Activated CD4-positive, alpha-beta memory T cell treated with anti-CD3 and anti-CD28 coated beads, Interleukin-2, amount 10 ng/mL, durations not matched to agents 7 days and 5 days (primary cell): ENCODE measurements around the gene MYOC. TPM values are rescaled to one million over a fixed set of nuclear protein-coding genes. Genes with fewer than 3 reads are reported as not detected.

ENCODE experiments used
- CTCF ChIA-PET: fragments of 350-600 bp; sonication (Branson Sonifier 250); formaldehyde crosslinking; loops from one replicate; lab custom pipeline; 2021; ENCODE audit warnings: antibody characterized with exemption, inconsistent platforms; lab: Charles Lee
- POLR2A ChIA-PET: fragments of 350-600 bp; sonication (Branson Sonifier 250); formaldehyde crosslinking; loops from one replicate; lab custom pipeline; 2021; ENCODE audit warnings: antibody characterized with exemption; lab: Charles Lee
- DNase-seq: peaks from one replicate; pipeline ENCODE4 v3.0.0-alpha.2; 2020
- H3K27ac Mint-ChIP-seq: one replicate; pipeline ENCODE4 v1.8.0; 2021; ENCODE audit warnings: mild to moderate bottlenecking, mixed read lengths
- H3K27me3 Mint-ChIP-seq: one replicate; pipeline ENCODE4 v1.8.0; 2021; ENCODE audit warnings: mixed read lengths
- H3K36me3 Mint-ChIP-seq: one replicate; pipeline ENCODE4 v1.8.0; 2021; ENCODE audit warnings: low read depth, mixed read lengths
- H3K4me1 Mint-ChIP-seq: one replicate; pipeline ENCODE4 v1.8.0; 2021; ENCODE audit warnings: mixed read lengths
- H3K4me3 Mint-ChIP-seq: one replicate; pipeline ENCODE4 v1.8.0; 2021; ENCODE audit warnings: mild to moderate bottlenecking, mixed read lengths
- H3K9me3 Mint-ChIP-seq: one replicate; pipeline ENCODE4 v1.8.0; 2021; ENCODE audit warnings: mixed read lengths
- total RNA-seq, 2 experiments: library from RNA; stranded (reverse); gene quantifications; one replicate each; pipeline ENCODE4 v1.2.3, GENCODE V29; 2021

The MYOC gene
- total RNA-seq, 2 experiments from 2014 or later: not detected

- Mint-ChIP-seq H3K4me1 (no peaks in the 10 kb centered on the region), H3K4me3 (no peak overlapping the region), H3K27ac (no peak overlapping the region), H3K9me3 (no peaks in the 10 kb centered on the region), H3K27me3 (no peaks in the 10 kb centered on the region), H3K36me3 (peaks cover 45% of the 10 kb centered on the region)
- POLR2A ChIA-PET: interaction anchor here (0.9 to 1.2 kb wide), 3 partner anchors 10 to 143 kb away, joined by 3 to 4 read pairs (median 4); partner anchors contain the start of gene PRRC2C
- DNase-seq: no peak
- CTCF ChIA-PET: no interaction called here
Measured at GRCh38 chr1:171595324-171595723, 57.2 kb downstream of the MYOC start.

- H3K36me3 Mint-ChIP-seq: peaks cover 69% of the 10 kb centered on the region
- H3K27me3 Mint-ChIP-seq: no peaks in the 10 kb centered on the region
- CTCF ChIA-PET: no interaction called here
- no peak for DNase-seq
- POLR2A ChIA-PET: interaction anchor here (0.7 kb wide), 1 partner anchor 105 kb away, joined by 3 read pairs; the partner anchor contains the start of gene PRRC2C
- no peaks in the 10 kb centered on the region for H3K9me3 Mint-ChIP-seq
- H3K4me1 Mint-ChIP-seq: peaks cover 12% of the 10 kb centered on the region
- H3K27ac Mint-ChIP-seq: no peak overlapping the region
- no peak overlapping the region for H3K4me3 Mint-ChIP-seq
Measured at GRCh38 chr1:171590022-171590421, 62.5 kb downstream of the MYOC start.

GRCh38 chr1:171588230-171588629 lies 64.3 kb downstream of the MYOC start:
- Mint-ChIP-seq H3K36me3 (peaks cover 78% of the 10 kb centered on the region), H3K4me3 (no peak overlapping the region), H3K9me3 (no peaks in the 10 kb centered on the region), H3K27me3 (no peaks in the 10 kb centered on the region), H3K4me1 (peaks cover 12% of the 10 kb centered on the region), H3K27ac (no peak overlapping the region)
- CTCF ChIA-PET: interaction anchor here (1.0 kb wide), 1 partner anchor 103 kb away, joined by 3 read pairs; no protein-coding TSS in a partner anchor
- POLR2A ChIA-PET: no interaction called here
- no peak for DNase-seq

GRCh38 chr1:171585715-171586114 lies 66.8 kb downstream of the MYOC start:
- POLR2A ChIA-PET: no interaction called here
- peaks cover 72% of the 10 kb centered on the region for H3K36me3 Mint-ChIP-seq
- no peak for DNase-seq

More at GRCh38 chr1:171585715-171586114, 66.8 kb downstream of the MYOC start:
- Mint-ChIP-seq H3K4me1 (peaks cover 24% of the 10 kb centered on the region), H3K27me3 (no peaks in the 10 kb centered on the region), H3K9me3 (no peaks in the 10 kb centered on the region), H3K4me3 (no peak overlapping the region), H3K27ac (no peak overlapping the region)
- CTCF ChIA-PET: no interaction called here

Other genes with a start within 250 kb of the MYOC start
- gene PRRC2C, start 167.2 kb downstream of the MYOC start, total RNA-seq: 100 to 1,000 TPM; 188 to 202 TPM
- under 1 TPM in 1 of 2 experiments, not detected in 1; 0.18 TPM for gene MYOCOS, start 30.4 kb downstream of the MYOC start, total RNA-seq
- 10 to 100 TPM; 31.3 to 31.5 TPM for gene VAMP4, start 89.4 kb upstream of the MYOC start, total RNA-seq
- gene METTL13, start 129.0 kb upstream of the MYOC start, total RNA-seq: 10 to 100 TPM; 42.9 to 44.5 TPM
- gene DNM3, start 188.8 kb upstream of the MYOC start, total RNA-seq: 1 to 10 TPM; 2.0 to 2.2 TPM